D341Med (cell line): ENCODE results near the gene PSMD13.
"Not testable (repeated sequence)": the region's sequence is repeated elsewhere in the genome, so short reads cannot be mapped to it uniquely, and the experiment has no call there.

Source experiments
- DNase-seq: peaks from one replicate; pipeline ENCODE4 v3.0.0; 2012; ENCODE audit warnings: low spot score

PSMD13 gene

GRCh38 chr11:276219-276618, 39.4 kb downstream of the PSMD13 start:
- DNase-seq: no peak

GRCh38 chr11:278001-278951, 41.5 kb downstream of the PSMD13 start, which contains the start of gene NLRP6:
Gene NLRP6 (plus strand): TSS chr11:278407. CDS start chr11:278570, 163 bp downstream.
- peak; percentile 36 for DNase-seq

GRCh38 chr11:279040-279965, 42.5 kb downstream of the PSMD13 start:
- peak; percentile 57 for DNase-seq

- peak; percentile 69 for DNase-seq
Observed at GRCh38 chr11:279966-280705, 43.4 kb downstream of the PSMD13 start.

GRCh38 chr11:280706-281485, 44.1 kb downstream of the PSMD13 start:
- peak; percentile 44 for DNase-seq

GRCh38 chr11:281486-282161, 44.8 kb downstream of the PSMD13 start:
- DNase-seq: peak; percentile 37

- no peak for DNase-seq
Observed at GRCh38 chr11:282171-282570, 45.4 kb downstream of the PSMD13 start.

GRCh38 chr11:282630-283360, 46.0 kb downstream of the PSMD13 start:
- no peak for DNase-seq

- no peak for DNase-seq
Observed at GRCh38 chr11:283405-284104, 46.8 kb downstream of the PSMD13 start.

- DNase-seq: peak; percentile 22
Observed at GRCh38 chr11:284105-285020, 47.6 kb downstream of the PSMD13 start.

GRCh38 chr11:285021-285893, 48.5 kb downstream of the PSMD13 start:
- peak; percentile 13 for DNase-seq

GRCh38 chr11:285894-286220, 49.1 kb downstream of the PSMD13 start:
- no peak for DNase-seq

GRCh38 chr11:286977-287820, 50.4 kb downstream of the PSMD13 start:
- not testable (repeated sequence) for DNase-seq

- peak; percentile 2 for DNase-seq
Observed at GRCh38 chr11:287821-288477, 51.2 kb downstream of the PSMD13 start.
